Measurements from ENCODE around the gene CD163L1.
A peak's percentile ranks its signal among the peaks of the same experiment; 100 is the strongest.
"Not testable (repeated sequence)": the region's sequence is repeated elsewhere in the genome, so short reads cannot be mapped to it uniquely, and the experiment has no call there.

The CD163L1 gene

GRCh38 chr12:7403466-7403865, 40.5 kb downstream of the CD163L1 start:
- DNase-seq = no peak

DNA sequence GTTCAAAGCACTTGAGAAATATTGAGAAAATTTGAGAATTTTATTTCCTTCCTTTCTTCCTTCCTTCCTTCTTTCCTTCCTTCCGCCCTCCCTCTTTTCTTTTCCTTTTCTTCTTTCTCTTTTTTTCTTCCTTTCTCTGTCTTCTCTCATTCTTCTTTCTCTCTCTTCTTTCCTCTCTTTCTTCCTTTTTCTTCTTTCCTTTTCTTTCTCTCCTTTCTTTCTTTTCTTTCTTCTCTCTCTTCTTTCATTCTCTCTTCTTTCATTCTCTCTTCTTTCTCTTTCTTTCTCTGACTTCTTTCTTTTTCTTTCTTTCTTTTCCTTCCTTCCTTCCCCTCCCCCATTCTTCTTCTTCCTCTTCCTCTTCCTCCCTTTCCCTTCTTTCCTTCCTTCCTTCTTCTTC, 44.9 kb downstream of the CD163L1 start:
- DNase-seq = no peak

- no peak for DNase-seq
Measured at GRCh38 chr12:7396418-7396817, 47.5 kb downstream of the CD163L1 start.

- DNase-seq = no peak
Measured at GRCh38 chr12:7395950-7396349, 48.0 kb downstream of the CD163L1 start.

DNA sequence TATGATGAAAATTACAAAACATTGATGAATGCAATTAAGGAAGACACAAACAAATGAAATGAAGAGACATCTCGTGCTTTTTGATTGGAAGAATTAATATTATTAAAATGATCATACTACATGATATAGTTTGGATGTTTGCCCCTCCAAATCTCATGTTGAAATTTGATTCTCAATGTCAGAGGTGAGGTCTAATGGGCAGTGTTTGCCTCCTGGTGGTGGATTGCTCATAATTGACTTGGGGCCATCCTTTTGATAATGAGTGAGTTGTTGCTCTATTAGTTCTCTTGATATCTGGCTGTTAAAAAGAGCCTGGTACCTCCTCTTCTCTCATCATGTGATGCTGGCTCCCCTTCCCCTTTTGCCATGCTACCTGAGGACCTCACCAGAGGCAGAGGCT, 56.7 kb downstream of the CD163L1 start:
- no peak for DNase-seq

GRCh38 chr12:7383157-7383556, 60.8 kb downstream of the CD163L1 start:
- no peak for DNase-seq

GRCh38 chr12:7376196-7376595, 67.8 kb downstream of the CD163L1 start:
- DNase-seq = no peak

GRCh38 chr12:7375145-7375543, 68.8 kb downstream of the CD163L1 start:
- DNase-seq = no peak

DNA sequence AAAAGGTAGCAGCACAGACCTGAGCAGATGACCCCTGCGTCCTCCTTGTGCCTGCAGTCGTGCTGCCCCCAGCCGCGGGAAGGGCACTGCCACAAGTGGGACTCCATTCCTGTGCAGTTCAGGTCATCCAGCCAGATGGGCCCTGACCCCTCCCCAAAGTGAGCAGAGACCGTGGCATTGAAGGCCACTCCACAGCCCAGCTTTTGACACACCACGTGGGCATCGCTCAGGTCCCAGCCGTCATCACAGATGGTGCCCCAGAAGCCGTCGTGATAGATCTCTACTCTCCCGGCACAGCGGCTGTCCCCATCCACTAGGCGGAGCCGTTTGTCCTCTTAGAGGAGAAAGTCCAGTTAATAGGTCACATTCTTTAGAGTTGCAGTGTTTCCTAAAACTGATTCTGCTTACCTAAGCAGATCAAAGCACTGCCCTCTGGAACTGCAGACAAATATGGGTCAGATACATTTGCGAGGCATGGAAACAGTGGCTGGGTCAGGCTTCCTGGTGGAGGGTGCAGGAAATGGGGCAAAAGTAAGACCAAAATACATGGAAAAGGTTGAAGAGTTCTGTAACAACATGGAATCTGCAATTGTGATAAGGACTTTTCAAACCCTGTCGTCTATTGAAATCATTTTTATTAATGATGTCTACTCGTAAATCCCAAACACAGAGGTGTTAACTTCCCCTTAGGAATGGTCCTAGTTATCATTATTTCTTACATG, 69.4 kb downstream of the CD163L1 start:
- DNase-seq = peak in 1 of 2 donors; percentile 14

GRCh38 chr12:7373226-7373625, 70.7 kb downstream of the CD163L1 start:
- no peak for DNase-seq

DNA sequence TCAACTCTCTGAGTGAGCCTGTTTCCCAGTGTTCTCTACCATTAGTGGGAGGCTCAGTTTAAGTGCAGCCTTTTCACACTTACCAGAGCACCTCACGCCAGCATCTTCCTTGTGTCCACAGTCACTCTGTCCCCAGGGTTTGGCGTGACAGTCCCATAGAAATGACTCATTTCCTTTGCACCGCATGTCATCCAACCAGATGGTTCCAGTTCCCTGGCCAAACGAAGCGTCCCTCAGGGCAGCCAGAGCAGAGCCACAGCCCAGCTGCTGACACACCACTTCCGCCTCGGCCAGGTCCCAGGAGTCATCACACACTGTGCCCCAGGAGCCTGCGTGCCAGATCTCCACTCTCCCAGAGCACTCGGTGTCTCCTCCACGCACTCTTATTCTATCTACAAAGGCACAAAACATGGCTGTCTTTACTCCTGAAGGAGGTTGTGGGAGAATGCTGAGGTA, 74.7 kb downstream of the CD163L1 start:
- no peak for DNase-seq

DNA sequence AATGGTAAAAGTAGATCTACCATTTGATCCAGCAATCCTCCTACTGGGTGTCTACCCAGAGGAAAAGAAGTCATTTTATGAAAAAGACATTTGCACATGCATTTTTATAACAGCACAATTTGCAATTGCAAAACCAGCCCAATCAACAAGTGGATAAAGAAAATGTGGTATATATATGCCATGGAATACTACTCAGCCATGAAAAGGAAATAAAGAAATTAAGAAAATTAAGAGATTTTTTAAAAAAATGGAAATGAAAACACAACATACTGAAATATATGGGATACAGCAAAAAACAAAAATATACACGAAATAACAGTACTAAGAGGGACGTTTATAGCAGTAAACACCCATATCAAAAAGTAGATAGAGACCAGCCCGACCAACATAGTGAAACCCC, 81.2 kb downstream of the CD163L1 start:
- no peak for DNase-seq

GRCh38 chr12:7361265-7361664, 82.7 kb downstream of the CD163L1 start:
- no peak for DNase-seq

DNA sequence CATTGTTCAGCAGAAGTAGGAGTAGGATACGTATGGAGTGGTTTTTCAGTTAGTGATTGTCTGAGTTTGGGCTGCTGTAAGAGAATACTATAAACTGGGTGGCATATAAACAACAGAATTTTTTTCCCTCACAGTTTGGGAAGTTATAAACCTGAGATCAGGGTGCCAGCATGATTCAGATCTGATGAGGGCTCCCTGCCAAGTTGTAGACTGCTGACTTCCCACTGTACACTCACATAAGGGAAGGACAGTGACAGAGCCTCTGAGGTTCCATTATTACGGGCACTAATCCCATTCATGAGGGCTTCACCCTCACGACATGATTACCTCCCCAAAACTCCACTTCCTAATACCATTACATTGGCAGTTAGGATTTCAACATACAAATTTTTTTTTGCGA, 89.4 kb downstream of the CD163L1 start:
- no peak for DNase-seq

DNA sequence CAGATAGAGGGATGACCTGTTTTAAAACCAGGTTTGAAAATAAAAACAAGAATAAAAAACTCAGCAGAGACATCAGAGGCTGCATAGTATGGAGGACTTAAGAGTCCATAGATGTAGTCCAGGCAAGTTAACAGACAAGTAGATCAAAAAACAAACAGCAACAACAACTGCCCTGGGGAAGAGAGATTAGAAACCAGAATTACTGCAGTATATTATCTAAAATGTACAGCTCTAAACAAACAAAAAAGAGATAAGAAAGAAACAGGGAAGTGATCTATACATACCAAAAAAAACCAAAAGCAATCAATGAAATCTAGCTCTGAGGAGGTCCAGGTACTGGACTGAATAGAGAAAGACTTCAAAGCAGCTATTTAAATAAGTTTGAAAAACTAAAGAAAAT, 91.3 kb downstream of the CD163L1 start:
- DNase-seq = no peak

DNA sequence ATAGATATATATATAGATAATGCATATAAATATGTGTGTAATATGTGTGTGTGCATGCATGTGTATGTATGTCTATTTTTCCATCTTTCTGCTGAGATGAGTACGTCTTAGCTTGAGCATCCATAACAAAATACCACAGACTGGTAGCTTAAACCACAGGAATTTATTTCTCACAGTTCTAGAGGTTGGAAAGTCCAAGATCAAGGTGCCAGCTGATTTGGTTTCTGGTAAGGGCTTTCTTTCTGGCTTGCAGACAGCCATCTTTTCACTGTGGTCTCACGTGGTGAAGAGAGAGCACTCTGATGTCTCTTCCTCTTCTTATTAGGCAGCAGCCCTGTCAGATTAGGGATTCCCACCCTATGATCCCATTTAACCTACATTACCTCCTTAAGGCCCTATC, 92.8 kb downstream of the CD163L1 start:
- DNase-seq = no peak

DNA sequence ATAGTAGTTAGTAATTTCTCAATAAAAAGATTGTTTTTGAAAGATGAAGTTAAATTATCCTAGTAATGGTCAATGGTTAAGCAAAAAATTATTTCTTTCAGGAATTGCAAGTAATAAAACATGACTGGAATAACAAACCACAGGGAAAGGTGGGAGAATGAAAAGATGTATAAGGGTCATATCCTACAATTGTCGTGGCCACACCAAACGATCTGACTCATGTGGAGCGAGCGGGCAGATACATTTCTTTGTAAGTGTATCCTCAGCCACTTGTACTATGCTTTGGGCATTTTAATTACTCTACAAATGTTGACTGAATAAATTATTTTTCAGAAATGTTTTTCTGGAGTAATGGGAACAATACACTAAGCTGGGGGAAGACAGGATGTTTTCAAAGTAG, 94.5 kb downstream of the CD163L1 start:
- no peak for DNase-seq

- DNase-seq = no peak
Measured at GRCh38 chr12:7346551-7347225, 97.3 kb downstream of the CD163L1 start.

GRCh38 chr12:7344833-7345606, 98.9 kb downstream of the CD163L1 start:
- no peak for DNase-seq

- DNase-seq = no peak
Measured at GRCh38 chr12:7339675-7340074, 104.3 kb downstream of the CD163L1 start.

GRCh38 chr12:7337790-7338189, 106.2 kb downstream of the CD163L1 start:
- DNase-seq = not testable (repeated sequence)

GRCh38 chr12:7327918-7328317, 116.0 kb downstream of the CD163L1 start:
- DNase-seq = no peak

GRCh38 chr12:7324176-7324575, 119.8 kb downstream of the CD163L1 start:
- DNase-seq = no peak

GRCh38 chr12:7322599-7322998, 121.4 kb downstream of the CD163L1 start:
- no peak for DNase-seq

All from stimulated activated CD4-positive, alpha-beta T cell treated with anti-CD3 and anti-CD28 coated beads, Interleukin-2, amount 100 ng/mL, for 48 hours (primary cell).